Immature natural killer cell (primary cell): ENCODE results near the gene GDF11. TPM values are rescaled to one million over a fixed set of nuclear protein-coding genes. Genes with fewer than 3 reads are reported as not detected.
A peak's percentile ranks its signal among the peaks of the same experiment; 100 is the strongest.

Experiments used
- DNase-seq, 3 donors: peaks; one replicate each; pipeline ENCODE4 v3.0.0; 2022; ENCODE audit warnings: mixed read lengths in 1 of 3
- H3K27ac Mint-ChIP-seq, 6 donors: one replicate each; pipeline ENCODE4 v1.8.0; 2020; ENCODE audit warnings: mixed read lengths in 6 of 6, mild to moderate bottlenecking in 5 of 6, inconsistent platforms in 4 of 6, moderate library complexity in 3 of 6
- H3K27me3 Mint-ChIP-seq, 3 donors: one replicate each; pipeline ENCODE4 v1.8.0; 2020 to 2021; ENCODE audit warnings: low read depth in 3 of 3, mild to moderate bottlenecking in 3 of 3, mixed read lengths in 3 of 3, moderate library complexity in 3 of 3, inconsistent platforms in 1 of 3
- H3K36me3 Mint-ChIP-seq, 3 donors: one replicate each; pipeline ENCODE4 v1.8.0; 2020; ENCODE audit warnings: mixed read lengths in 3 of 3, inconsistent platforms in 2 of 3, mild to moderate bottlenecking in 2 of 3
- H3K4me1 Mint-ChIP-seq, 2 donors: one replicate each; pipeline ENCODE4 v1.8.0; 2020; ENCODE audit warnings: inconsistent platforms in 2 of 2, mild to moderate bottlenecking in 2 of 2, mixed read lengths in 2 of 2, moderate library complexity in 1 of 2
- H3K4me3 Mint-ChIP-seq, 5 donors: one replicate each; pipeline ENCODE4 v1.8.0; 2020; ENCODE audit warnings: mild to moderate bottlenecking in 5 of 5, mixed read lengths in 5 of 5, inconsistent platforms in 3 of 5, moderate library complexity in 3 of 5
- H3K9me3 Mint-ChIP-seq, 6 donors: one replicate each; pipeline ENCODE4 v1.8.0; 2020; ENCODE audit warnings: mild to moderate bottlenecking in 6 of 6, mixed read lengths in 6 of 6, inconsistent platforms in 4 of 6, moderate library complexity in 3 of 6
- polyA plus RNA-seq, 3 donors: library from polyadenylated mRNA; unstranded; fragments of 300-500 nt; fragmentation: Illumina TruSeq; gene quantifications; one replicate each; pipeline ENCODE4 v1.2.3, GENCODE V29; 2021

The GDF11 gene
- polyA plus RNA-seq, 3 donors from 2014 or later: 0.16 to 1.7 (median 0.64) TPM

- H3K27ac Mint-ChIP-seq: no peak overlapping the region
- peaks cover 7 to 16% (median 9%) of the 10 kb centered on the region in 3 donors for H3K27me3 Mint-ChIP-seq
- peaks cover 11 to 14% of the 10 kb centered on the region in 2 donors for H3K4me1 Mint-ChIP-seq
- H3K9me3 Mint-ChIP-seq: no peaks in the 10 kb centered on the region
- no peak overlapping the region for H3K4me3 Mint-ChIP-seq
- H3K36me3 Mint-ChIP-seq: no peaks in the 10 kb centered on the region
- no peak for DNase-seq
These were observed 39.6 kb upstream of the GDF11 start for GRCh38 chr12:55703288-55703687.

GRCh38 chr12:55703901-55704761, 38.8 kb upstream of the GDF11 start:
- H3K27ac Mint-ChIP-seq: no peak overlapping the region
- H3K9me3 Mint-ChIP-seq: no peaks in the 10 kb centered on the region
- no peaks in the 10 kb centered on the region for H3K36me3 Mint-ChIP-seq
- H3K27me3 Mint-ChIP-seq: peaks cover 9 to 24% (median 11%) of the 10 kb centered on the region in 3 donors
- peaks cover 18 to 22% of the 10 kb centered on the region in 2 donors for H3K4me1 Mint-ChIP-seq
- no peak overlapping the region for H3K4me3 Mint-ChIP-seq
- no peak for DNase-seq

GRCh38 chr12:55704824-55705718, 37.9 kb upstream of the GDF11 start:
- Mint-ChIP-seq H3K9me3 (no peaks in the 10 kb centered on the region), H3K4me3 (no peak overlapping the region), H3K27ac (no peak overlapping the region), H3K36me3 (no peaks in the 10 kb centered on the region), H3K27me3 (peaks cover 11 to 32% (median 14%) of the 10 kb centered on the region in 3 donors), H3K4me1 (peaks cover 19 to 25% of the 10 kb centered on the region in 2 donors)
- DNase-seq: no peak

- H3K4me1 Mint-ChIP-seq: peaks cover 19 to 25% of the 10 kb centered on the region in 2 donors
- peak overlapping the region in 1 of 6 donors; percentile 24 for H3K27ac Mint-ChIP-seq
- no peaks in the 10 kb centered on the region for H3K9me3 Mint-ChIP-seq
These were observed 37.0 kb upstream of the GDF11 start for GRCh38 chr12:55705782-55706402.

GRCh38 chr12:55706568-55707218, 36.2 kb upstream of the GDF11 start:
- Mint-ChIP-seq H3K27me3 (peaks cover 11 to 32% (median 14%) of the 10 kb centered on the region in 3 donors), H3K27ac (no peak overlapping the region)

More at GRCh38 chr12:55705782-55706402, 37.0 kb upstream of the GDF11 start:
- H3K4me3 Mint-ChIP-seq: peak overlapping the region in 1 of 5 donors; percentile 31
- H3K27me3 Mint-ChIP-seq: peaks cover 11 to 32% (median 16%) of the 10 kb centered on the region in 3 donors
- DNase-seq: no peak
- H3K36me3 Mint-ChIP-seq: no peaks in the 10 kb centered on the region

GRCh38 chr12:55707219-55707671, 35.7 kb upstream of the GDF11 start:
- no peak for DNase-seq
- Mint-ChIP-seq H3K9me3 (no peaks in the 10 kb centered on the region), H3K27ac (no peak overlapping the region), H3K36me3 (no peaks in the 10 kb centered on the region), H3K4me1 (peaks cover 19 to 25% of the 10 kb centered on the region in 2 donors), H3K27me3 (peaks cover 11 to 32% (median 14%) of the 10 kb centered on the region in 3 donors), H3K4me3 (peak overlapping the region; percentile 61 to 85 (median 73))

More at GRCh38 chr12:55706568-55707218, 36.2 kb upstream of the GDF11 start:
- Mint-ChIP-seq H3K4me3 (peak overlapping the region; percentile 61 to 85 (median 73)), H3K9me3 (no peaks in the 10 kb centered on the region), H3K36me3 (no peaks in the 10 kb centered on the region), H3K4me1 (peaks cover 19 to 25% of the 10 kb centered on the region in 2 donors)
- DNase-seq: no peak

GRCh38 chr12:55707841-55708694, 34.9 kb upstream of the GDF11 start, which contains the start of gene ITGA7:
Gene ITGA7, minus strand, starts transcription at chr12:55707904. Its CDS starts 222 bp downstream, at chr12:55707682.
- no peaks in the 10 kb centered on the region for H3K9me3 Mint-ChIP-seq
- H3K27ac Mint-ChIP-seq: peak within 1 kb of the TSS in 2 of 6 donors; percentile 6 to 15
- no peaks in the 10 kb centered on the region for H3K36me3 Mint-ChIP-seq
- H3K4me1 Mint-ChIP-seq: peaks cover 19 to 25% of the 10 kb centered on the region in 2 donors
- peak within 1 kb of the TSS; percentile 80 to 86 (median 84) for H3K4me3 Mint-ChIP-seq
- peak; percentile 21 to 34 (median 33) for DNase-seq
- peaks cover 11 to 31% (median 15%) of the 10 kb centered on the region in 3 donors for H3K27me3 Mint-ChIP-seq

GRCh38 chr12:55708695-55709233, 34.2 kb upstream of the GDF11 start:
- no peaks in the 10 kb centered on the region for H3K36me3 Mint-ChIP-seq
- peaks cover 7 to 25% (median 15%) of the 10 kb centered on the region in 3 donors for H3K27me3 Mint-ChIP-seq
- H3K4me1 Mint-ChIP-seq: peaks cover 19 to 25% of the 10 kb centered on the region in 2 donors
- H3K27ac Mint-ChIP-seq: peak overlapping the region in 1 of 6 donors; percentile 6
- no peak for DNase-seq
- H3K4me3 Mint-ChIP-seq: peak overlapping the region; percentile 80 to 86 (median 84)
- H3K9me3 Mint-ChIP-seq: no peaks in the 10 kb centered on the region

GRCh38 chr12:55711786-55712553, 31.0 kb upstream of the GDF11 start:
- H3K27ac Mint-ChIP-seq: no peak overlapping the region
- no peaks in the 10 kb centered on the region for H3K9me3 Mint-ChIP-seq
- peaks cover 13 to 37% (median 33%) of the 10 kb centered on the region in 3 donors for H3K27me3 Mint-ChIP-seq

GRCh38 chr12:55712700-55713415, 30.1 kb upstream of the GDF11 start:
- Mint-ChIP-seq H3K27me3 (peaks cover 14 to 34% (median 31%) of the 10 kb centered on the region in 3 donors), H3K36me3 (no peaks in the 10 kb centered on the region), H3K4me1 (peaks cover 32 to 44% of the 10 kb centered on the region in 2 donors), H3K4me3 (no peak overlapping the region), H3K9me3 (no peaks in the 10 kb centered on the region), H3K27ac (no peak overlapping the region)
- no peak for DNase-seq

More at GRCh38 chr12:55711786-55712553, 31.0 kb upstream of the GDF11 start:
- no peaks in the 10 kb centered on the region for H3K36me3 Mint-ChIP-seq
- no peak overlapping the region for H3K4me3 Mint-ChIP-seq
- peaks cover 33 to 40% of the 10 kb centered on the region in 2 donors for H3K4me1 Mint-ChIP-seq
- DNase-seq: no peak

GRCh38 chr12:55713721-55714120, 29.2 kb upstream of the GDF11 start:
- H3K9me3 Mint-ChIP-seq: no peaks in the 10 kb centered on the region
- no peaks in the 10 kb centered on the region for H3K36me3 Mint-ChIP-seq
- no peak for DNase-seq
- H3K4me3 Mint-ChIP-seq: peak overlapping the region in 1 of 5 donors; percentile 11
- peaks cover 11 to 28% (median 27%) of the 10 kb centered on the region in 3 donors for H3K27me3 Mint-ChIP-seq
- peaks cover 29 to 44% of the 10 kb centered on the region in 2 donors for H3K4me1 Mint-ChIP-seq
- H3K27ac Mint-ChIP-seq: no peak overlapping the region
